K562 (cell line): ENCODE results near the gene ZMAT1. TPM values are rescaled to one million over a fixed set of nuclear protein-coding genes. Genes with fewer than 3 reads are reported as not detected.

ENCODE experiments used
- ATAC-seq: fragments of 200-7000 bp; cut with Tn5 transposase; 3 replicates; pipeline ENCODE4 v1.9.1; 2020; ENCODE audit warnings: moderate library complexity
- BruUV-seq: library from RNA; stranded (reverse); fragments of 400-500 nt; replicated peaks from 2 replicates; lab custom pipeline; 2021; lab: Mats Ljungman, UMichigan
- CTCF ChIA-PET: fragments of 300-600 bp; formaldehyde crosslinking; extraction: SDS; loops from one replicate; lab custom pipeline; 2021; ENCODE audit warnings: low intra/inter-chr PET ratio; lab: Yijun Ruan, JAX
- POLR2A ChIA-PET: fragments of 300-600, 350-650 bp; sonication (Branson Sonifier 250); formaldehyde crosslinking; extraction: SDS; loops from one replicate; lab custom pipeline; 2021; ENCODE audit warnings: antibody characterized with exemption, inconsistent platforms; lab: Yijun Ruan, JAX
- DNase-seq, 4 experiments: peaks; one replicate each; pipeline versions ENCODE4 v3.0.0 to v3.0.0-alpha.2; 2011 to 2018; ENCODE audit warnings: low spot score in 3 of 4, mixed read lengths in 3 of 4; ENCODE audit errors: extremely low read depth in 1 of 4
- FAIRE-seq: peaks from 2 replicates; lab custom pipeline; 2011; peaks lifted over from hg19 to GRCh38; lab: Jason Lieb, UNC
- H2AFZ ChIP-seq: 2 replicates; pipeline ENCODE4 v1.6.0; 2011; ENCODE audit warnings: low read depth, low read length, control low read depth, inconsistent platforms
- H3K27ac ChIP-seq: fragments of 200-600 bp; 3 replicates; pipeline ENCODE4 v1.8.0; 2011; ENCODE audit warnings: low read depth, mild to moderate bottlenecking, control low read depth, inconsistent platforms, low read length, moderate library complexity, mixed read lengths; ENCODE audit errors: extremely low read depth
- H3K27me3 ChIP-seq, 2 experiments: fragments of 300-600 bp in 1 of 2; 2 replicates in 1 of 2; 3 replicates in 1 of 2; pipeline versions ENCODE4 v1.6.0 to v1.8.0; 2011; ENCODE audit warnings: inconsistent platforms in 2 of 2, low read length in 2 of 2, mild to moderate bottlenecking in 1 of 2, mixed read lengths in 1 of 2, moderate library complexity in 1 of 2; ENCODE audit not compliant: control insufficient read depth in 2 of 2, insufficient read depth in 2 of 2
- H3K36me3 ChIP-seq: fragments of 300-600 bp; 3 replicates; pipeline ENCODE4 v1.8.0; 2011; ENCODE audit warnings: mild to moderate bottlenecking, low read length, inconsistent platforms; ENCODE audit not compliant: control insufficient read depth, insufficient read depth
- H3K4me1 ChIP-seq, 2 experiments: fragments of 200-600 bp in 1 of 2; replicated peaks in 1 of 2; 2 replicates in 1 of 2; 3 replicates in 1 of 2; pipeline versions ENCODE4 v1.5.1 to v1.8.0; 2011; ENCODE audit warnings: inconsistent platforms in 2 of 2, low read length in 2 of 2, mild to moderate bottlenecking in 1 of 2, mixed read lengths in 1 of 2, moderate library complexity in 1 of 2; ENCODE audit not compliant: control insufficient read depth in 2 of 2, insufficient read depth in 2 of 2
- H3K4me2 ChIP-seq: 2 replicates; pipeline ENCODE4 v1.6.1; 2011; ENCODE audit warnings: low read length, control low read depth, inconsistent platforms, mixed read lengths; ENCODE audit not compliant: insufficient read depth
- H3K4me3 ChIP-seq: fragments of 200-600 bp; sonication (generic), shearing (Covaris generic); 2 replicates; pipeline ENCODE4 v1.5.1; 2016; ENCODE audit warnings: control low read depth, inconsistent platforms
- H3K79me2 ChIP-seq: fragments of 200-600 bp; 3 replicates; pipeline ENCODE4 v1.8.0; 2011; ENCODE audit warnings: low read length, inconsistent platforms; ENCODE audit not compliant: control insufficient read depth, insufficient read depth
- H3K9ac ChIP-seq, 2 experiments: 2 replicates each; pipeline versions ENCODE4 v1.6.0 to v1.6.1; 2011; ENCODE audit warnings: low read depth in 2 of 2, low read length in 2 of 2, control low read depth in 1 of 2, inconsistent platforms in 1 of 2, mild to moderate bottlenecking in 1 of 2, mixed read lengths in 1 of 2; ENCODE audit not compliant: insufficient read depth in 1 of 2
- H3K9me1 ChIP-seq: one replicate; pipeline ENCODE4 v1.6.0; 2011; ENCODE audit warnings: inconsistent platforms, mild to moderate bottlenecking, low read length, moderate library complexity; ENCODE audit not compliant: control insufficient read depth, insufficient read depth
- H3K9me3 ChIP-seq: replicated peaks from 2 replicates; pipeline ENCODE4 v1.5.1; 2011; ENCODE audit warnings: low read depth, low read length, inconsistent platforms; ENCODE audit not compliant: control insufficient read depth, insufficient read depth
- H4K20me1 ChIP-seq: replicated peaks from 2 replicates; pipeline ENCODE4 v1.6.1; 2011; ENCODE audit warnings: low read length, inconsistent platforms, mixed read lengths; ENCODE audit not compliant: control insufficient read depth, insufficient read depth
- CBFA2T3 ChIP-seq: fragments of 450-650 bp; IDR thresholded peaks from 2 replicates; pipeline ENCODE4 v1.6.1; 2017
- CCAR2 ChIP-seq: fragments of 200-400 bp; formaldehyde crosslinking; IDR thresholded peaks from 2 replicates; pipeline ENCODE4 v1.6.1; 2017; ENCODE audit warnings: mild to moderate bottlenecking, low read depth, low read length
- COPS2 ChIP-seq: fragments of 450-650 bp; conservative IDR thresholded peaks from 2 replicates; pipeline ENCODE4 v1.6.1; 2016; ENCODE audit warnings: mild to moderate bottlenecking, moderate library complexity
- CXXC5 ChIP-seq: fragments of 250-450 bp; sonication (Bioruptor Pico); IDR thresholded peaks from 2 replicates; pipeline ENCODE4 v1.8.0; 2022; ENCODE audit warnings: inconsistent platforms, mild to moderate bottlenecking, moderate library complexity
- FOXJ2 ChIP-seq: fragments of 200-800 bp; sonication (Bioruptor generic); IDR thresholded peaks from 2 replicates; pipeline ENCODE4 v1.6.1; 2016; ENCODE audit warnings: missing genetic modification characterization, missing compliant biosample characterization
- HMGN3 ChIP-seq: IDR thresholded peaks from 2 replicates; pipeline ENCODE4 v1.6.1; 2011; ENCODE audit warnings: borderline replicate concordance, low read depth, mild to moderate bottlenecking, mixed read lengths, low read length; ENCODE audit not compliant: insufficient read length; ENCODE audit errors: extremely low read depth
- LARP7 ChIP-seq: fragments of 450-650 bp; IDR thresholded peaks from 2 replicates; pipeline ENCODE4 v1.6.1; 2016
- MCM3 ChIP-seq: fragments of 450-650 bp; IDR thresholded peaks from 2 replicates; pipeline ENCODE4 v1.6.1; 2016
- MYBL2 ChIP-seq, 2 experiments: fragments of 450-650 bp in 1 of 2; sonication (generic) in 1 of 2; formaldehyde crosslinking in 1 of 2; IDR thresholded peaks; 2 replicates each; pipeline versions ENCODE4 v1.6.1 to v1.8.1; 2017 to 2022; ENCODE audit warnings: borderline replicate concordance in 1 of 2, inconsistent platforms in 1 of 2, low read depth in 1 of 2, mild to moderate bottlenecking in 1 of 2, missing genetic modification reagents in 1 of 2, moderate library complexity in 1 of 2
- SNIP1 ChIP-seq: fragments of 450-650 bp; IDR thresholded peaks from 2 replicates; pipeline ENCODE4 v1.7.1; 2017; ENCODE audit warnings: low read depth, mild to moderate bottlenecking
- ZFX ChIP-seq: sonication (generic); formaldehyde crosslinking; IDR thresholded peaks from 2 replicates; pipeline ENCODE4 v1.8.0; 2022; ENCODE audit warnings: mild to moderate bottlenecking, missing genetic modification reagents, moderate library complexity
- ZNF12 ChIP-seq: sonication (generic); formaldehyde crosslinking; IDR thresholded peaks from 2 replicates; pipeline ENCODE4 v1.4.0; 2020; ENCODE audit warnings: mild to moderate bottlenecking, missing genetic modification reagents
- WGBS: fragments of 100-300 bp; shearing (Covaris generic); methylation state at CpG from one replicate; pipeline ENCODE4 v1.1.6; 2016; ENCODE audit warnings: low coverage, mixed read lengths; ENCODE audit not compliant: insufficient coverage; ENCODE audit errors: missing lambda C conversion rate; 5-methylcytosine and 5-hydroxymethylcytosine counted together
- in situ Hi-C: fragments of 300-500 bp; cut with MboI; formaldehyde crosslinking; loops from 4 replicates; pipeline ENCODE4 v1.15.0; 2018; ENCODE audit warnings: inconsistent platforms, mixed read lengths
- intact Hi-C: fragments of 100-400 bp; cut with micrococcal nuclease; formaldehyde crosslinking; loops from 2 replicates; pipeline ENCODE4 v1.14.2; 2022
- polyA plus RNA-seq, 8 experiments: library from polyadenylated mRNA; depleted of rRNA in 4 of 8; stranded (reverse) in 5 of 8; unstranded in 3 of 8; fragments of >200 nt; fragmentation: Nextera tagmentation in 2 of 8; fragmentation: Illumina TruSeq in 1 of 8; extraction: Ambion mirVana in 2 of 8; extraction: Trizol in 1 of 8; gene quantifications; 2 replicates each; pipeline versions ENCODE4 v1.2.1 to v1.2.3, GENCODE V29; 2011 to 2014; ENCODE audit warnings: inconsistent platforms in 1 of 8, missing spikeins in 1 of 8
- total RNA-seq, 7 experiments: library from RNA; depleted of rRNA in 6 of 7; stranded (reverse); fragments of >200 nt in 6 of 7; fragmentation: Illumina TruSeq in 2 of 7; extraction: Trizol in 2 of 7; gene quantifications; 2 replicates each; pipeline versions ENCODE4 v1.2.1 to v1.2.3, GENCODE V29; 2011 to 2021; ENCODE audit warnings: low replicate concordance in 1 of 7
- TF ChIP-seq, protein P1 (sequence below): fragments of 250-450 bp; sonication (Bioruptor Pico); IDR thresholded peaks from 2 replicates; pipeline ENCODE4 v1.4.0; 2020
- TF ChIP-seq, protein P2 (sequence below): sonication (generic); formaldehyde crosslinking; IDR thresholded peaks from 2 replicates; pipeline ENCODE4 v1.9.0; 2022; ENCODE audit warnings: mild to moderate bottlenecking, missing genetic modification reagents
- TF ChIP-seq, protein P3 (sequence below): IDR thresholded peaks from 2 replicates; pipeline ENCODE4 v1.6.1; 2012; ENCODE audit warnings: low read depth, low read length, improper control_type of control experiment, borderline replicate concordance

ZMAT1 gene
- total and polyA plus RNA-seq, 9 of the 15 experiments (the other 6 are each of a cell fraction or from before 2014, with no cell fraction given), result 0.03 to 0.05 (median 0.04) TPM; not detected in 3

DNA sequence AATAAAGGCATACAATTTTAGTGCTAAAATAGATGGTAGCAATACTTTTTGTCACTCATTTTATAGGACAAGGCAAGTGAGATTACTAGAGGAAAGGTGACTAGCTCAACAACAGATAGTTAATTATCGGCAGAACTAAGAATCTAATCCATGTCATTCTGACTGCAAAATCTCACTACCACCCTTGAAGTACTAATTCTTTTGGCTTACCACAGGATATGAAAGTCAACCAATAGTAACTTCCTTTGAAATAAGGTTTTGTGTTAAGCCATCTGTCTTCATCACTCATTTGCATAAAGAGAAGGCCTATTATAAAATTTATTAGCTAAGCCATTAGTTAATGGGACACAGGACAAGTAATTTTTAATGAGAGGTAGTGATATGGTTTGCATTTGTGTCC, 25.3 kb upstream of the ZMAT1 start:
- Histone ChIP-seq H4K20me1 (no peaks in the 10 kb centered on the region), H3K4me3 (no peak overlapping the region), H3K9ac (no peak overlapping the region), H3K9me1 (no peaks in the 10 kb centered on the region), H2AFZ (no peak overlapping the region), H3K36me3 (no peaks in the 10 kb centered on the region), H3K4me1 (no peaks in the 10 kb centered on the region), H3K4me2 (no peak overlapping the region), H3K27ac (no peak overlapping the region), H3K27me3 (no peaks in the 10 kb centered on the region), H3K9me3 (no peaks in the 10 kb centered on the region), H3K79me2 (no peaks in the 10 kb centered on the region)
- in situ Hi-C loops, result no loop called here
- intact Hi-C loops, result no loop called here
- ChIA-PET POLR2A (no interaction called here), CTCF (no interaction called here)
- no peak for ATAC-seq
- TF ChIP-seq CXXC5 (CRISPR knock-in tag), result no peak
- TF ChIP-seq ZFX (CRISPR knock-in tag), result no peak
- TF ChIP-seq MCM3, result no peak
- TF ChIP-seq ZNF12 (CRISPR knock-in tag), result no peak
- TF ChIP-seq, protein P1, sequence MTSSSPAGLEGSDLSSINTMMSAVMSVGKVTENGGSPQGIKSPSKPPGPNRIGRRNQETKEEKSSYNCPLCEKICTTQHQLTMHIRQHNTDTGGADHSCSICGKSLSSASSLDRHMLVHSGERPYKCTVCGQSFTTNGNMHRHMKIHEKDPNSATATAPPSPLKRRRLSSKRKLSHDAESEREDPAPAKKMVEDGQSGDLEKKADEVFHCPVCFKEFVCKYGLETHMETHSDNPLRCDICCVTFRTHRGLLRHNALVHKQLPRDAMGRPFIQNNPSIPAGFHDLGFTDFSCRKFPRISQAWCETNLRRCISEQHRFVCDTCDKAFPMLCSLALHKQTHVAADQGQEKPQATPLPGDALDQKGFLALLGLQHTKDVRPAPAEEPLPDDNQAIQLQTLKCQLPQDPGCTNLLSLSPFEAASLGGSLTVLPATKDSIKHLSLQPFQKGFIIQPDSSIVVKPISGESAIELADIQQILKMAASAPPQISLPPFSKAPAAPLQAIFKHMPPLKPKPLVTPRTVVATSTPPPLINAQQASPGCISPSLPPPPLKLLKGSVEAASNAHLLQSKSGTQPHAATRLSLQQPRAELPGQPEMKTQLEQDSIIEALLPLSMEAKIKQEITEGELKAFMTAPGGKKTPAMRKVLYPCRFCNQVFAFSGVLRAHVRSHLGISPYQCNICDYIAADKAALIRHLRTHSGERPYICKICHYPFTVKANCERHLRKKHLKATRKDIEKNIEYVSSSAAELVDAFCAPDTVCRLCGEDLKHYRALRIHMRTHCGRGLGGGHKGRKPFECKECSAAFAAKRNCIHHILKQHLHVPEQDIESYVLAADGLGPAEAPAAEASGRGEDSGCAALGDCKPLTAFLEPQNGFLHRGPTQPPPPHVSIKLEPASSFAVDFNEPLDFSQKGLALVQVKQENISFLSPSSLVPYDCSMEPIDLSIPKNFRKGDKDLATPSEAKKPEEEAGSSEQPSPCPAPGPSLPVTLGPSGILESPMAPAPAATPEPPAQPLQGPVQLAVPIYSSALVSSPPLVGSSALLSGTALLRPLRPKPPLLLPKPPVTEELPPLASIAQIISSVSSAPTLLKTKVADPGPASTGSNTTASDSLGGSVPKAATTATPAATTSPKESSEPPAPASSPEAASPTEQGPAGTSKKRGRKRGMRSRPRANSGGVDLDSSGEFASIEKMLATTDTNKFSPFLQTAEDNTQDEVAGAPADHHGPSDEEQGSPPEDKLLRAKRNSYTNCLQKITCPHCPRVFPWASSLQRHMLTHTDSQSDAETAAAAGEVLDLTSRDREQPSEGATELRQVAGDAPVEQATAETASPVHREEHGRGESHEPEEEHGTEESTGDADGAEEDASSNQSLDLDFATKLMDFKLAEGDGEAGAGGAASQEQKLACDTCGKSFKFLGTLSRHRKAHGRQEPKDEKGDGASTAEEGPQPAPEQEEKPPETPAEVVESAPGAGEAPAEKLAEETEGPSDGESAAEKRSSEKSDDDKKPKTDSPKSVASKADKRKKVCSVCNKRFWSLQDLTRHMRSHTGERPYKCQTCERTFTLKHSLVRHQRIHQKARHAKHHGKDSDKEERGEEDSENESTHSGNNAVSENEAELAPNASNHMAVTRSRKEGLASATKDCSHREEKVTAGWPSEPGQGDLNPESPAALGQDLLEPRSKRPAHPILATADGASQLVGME (CRISPR knock-in tag), result no peak
- TF ChIP-seq, protein P2, sequence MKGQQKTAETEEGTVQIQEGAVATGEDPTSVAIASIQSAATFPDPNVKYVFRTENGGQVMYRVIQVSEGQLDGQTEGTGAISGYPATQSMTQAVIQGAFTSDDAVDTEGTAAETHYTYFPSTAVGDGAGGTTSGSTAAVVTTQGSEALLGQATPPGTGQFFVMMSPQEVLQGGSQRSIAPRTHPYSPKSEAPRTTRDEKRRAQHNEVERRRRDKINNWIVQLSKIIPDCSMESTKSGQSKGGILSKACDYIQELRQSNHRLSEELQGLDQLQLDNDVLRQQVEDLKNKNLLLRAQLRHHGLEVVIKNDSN (CRISPR knock-in tag), result no peak
- no peak for TF ChIP-seq CBFA2T3
- TF ChIP-seq CCAR2, result no peak
- TF ChIP-seq, protein P3, sequence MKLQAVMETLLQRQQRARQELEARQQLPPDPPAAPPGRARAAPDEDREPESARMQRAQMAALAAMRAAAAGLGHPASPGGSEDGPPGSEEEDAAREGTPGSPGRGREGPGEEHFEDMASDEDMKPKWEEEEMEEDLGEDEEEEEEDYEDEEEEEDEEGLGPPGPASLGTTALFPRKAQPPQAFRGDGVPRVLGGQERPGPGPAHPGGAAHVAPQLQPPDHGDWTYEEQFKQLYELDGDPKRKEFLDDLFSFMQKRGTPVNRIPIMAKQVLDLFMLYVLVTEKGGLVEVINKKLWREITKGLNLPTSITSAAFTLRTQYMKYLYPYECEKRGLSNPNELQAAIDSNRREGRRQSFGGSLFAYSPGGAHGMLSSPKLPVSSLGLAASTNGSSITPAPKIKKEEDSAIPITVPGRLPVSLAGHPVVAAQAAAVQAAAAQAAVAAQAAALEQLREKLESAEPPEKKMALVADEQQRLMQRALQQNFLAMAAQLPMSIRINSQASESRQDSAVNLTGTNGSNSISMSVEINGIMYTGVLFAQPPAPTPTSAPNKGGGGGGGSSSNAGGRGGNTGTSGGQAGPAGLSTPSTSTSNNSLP, result no peak
- no peak for TF ChIP-seq LARP7
- TF ChIP-seq FOXJ2 (tag), result no peak
- TF ChIP-seq MYBL2 (IDR thresholded peaks at IDR 0.05; ENCODE audit: low read depth), result no peak
- no peak for TF ChIP-seq MYBL2 (CRISPR knock-in tag; IDR thresholded peaks at IDR 0.05; ENCODE audit: borderline replicate concordance)
- TF ChIP-seq HMGN3, result no peak
- no peak for TF ChIP-seq SNIP1
- TF ChIP-seq COPS2, result no peak
- WGBS, result 0% methylated on average over 1 of the region's 1 CpG
- no peak for DNase-seq
- no TSS peak for BruUV-seq
- no peak for FAIRE-seq
